NCI-H510A treated with DMSO at 0.1 percent for 48 hours (cell line): Measurements from ENCODE around the gene TBXAS1.
A peak's percentile ranks its signal among the peaks of the same experiment; 100 is the strongest.

ENCODE experiments used
- DNase-seq: peaks from one replicate; lab custom pipeline; 2025; lab: John Stamatoyannopoulos, UW

TBXAS1 gene

DNA sequence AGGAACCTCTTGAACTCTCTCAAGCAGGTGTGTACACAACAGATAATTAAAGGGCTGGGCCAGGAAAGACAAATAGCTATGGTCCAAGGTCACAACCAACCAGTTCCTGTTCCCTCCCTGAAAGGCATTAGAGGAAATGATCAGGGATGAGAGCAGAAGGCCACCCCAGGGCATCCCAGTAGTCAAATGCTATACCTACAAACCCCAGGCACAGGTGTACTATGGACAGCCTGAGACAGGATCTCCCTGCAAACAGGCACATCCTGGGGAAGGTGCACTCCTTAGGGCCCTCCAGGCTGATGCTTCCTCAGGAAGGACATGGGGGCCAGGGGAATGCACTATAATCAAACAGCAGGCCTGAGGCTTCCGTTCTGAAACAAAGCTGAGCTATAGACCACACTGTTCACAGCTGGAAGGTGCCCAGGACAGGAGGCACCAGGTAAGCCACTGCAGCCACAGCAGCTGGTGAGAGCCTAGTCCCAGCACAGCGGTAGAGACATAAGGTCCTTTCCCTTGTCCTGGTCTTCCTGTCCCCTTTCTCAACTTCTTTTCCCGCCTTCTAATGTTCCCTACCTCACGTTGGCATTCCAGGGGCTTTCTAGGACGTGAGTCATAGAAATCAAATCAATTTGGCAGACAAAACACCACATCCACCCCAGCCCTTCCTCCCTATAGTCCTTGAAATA lies 220.4 kb downstream of the TBXAS1 start:
- DNase-seq, result peak; percentile 32

DNA sequence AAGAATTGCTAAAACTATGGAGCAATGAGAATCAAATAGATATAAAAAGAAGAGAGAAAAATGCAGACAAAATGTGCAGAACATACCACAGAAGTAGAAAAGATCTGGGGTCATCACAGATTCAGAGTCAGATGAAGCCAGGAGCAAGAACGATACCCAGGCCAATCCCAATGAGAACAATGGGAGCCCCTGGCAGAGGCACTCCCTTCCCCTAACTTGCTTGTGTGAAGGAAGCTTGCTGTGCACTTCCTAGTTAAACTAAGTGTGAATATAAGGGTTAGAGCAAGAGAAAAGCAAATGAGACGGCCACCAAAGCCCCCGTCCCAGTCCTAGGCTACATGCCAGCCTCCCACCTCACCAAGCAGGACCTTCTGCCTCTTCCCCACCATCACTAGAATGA lies 221.0 kb downstream of the TBXAS1 start:
- no peak for DNase-seq

DNA sequence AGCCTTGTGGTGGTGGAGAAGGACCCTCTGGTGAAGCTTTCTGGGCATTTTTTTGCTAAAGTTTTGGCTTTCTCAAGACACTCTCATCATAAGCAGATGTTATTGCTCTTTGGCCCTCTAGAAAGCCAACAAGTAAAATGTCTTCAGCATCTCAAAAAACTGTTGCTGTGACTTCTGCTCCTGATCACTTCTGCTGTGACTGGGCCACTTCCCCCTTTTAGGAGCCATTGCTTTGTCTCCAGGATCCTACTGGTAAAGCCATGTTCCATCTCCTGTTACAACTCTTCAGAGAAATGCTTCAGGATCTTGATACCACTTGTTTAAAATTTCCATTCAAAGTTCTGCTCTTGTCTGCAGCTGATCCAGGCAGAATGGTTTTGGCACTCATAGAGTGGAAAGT lies 222.8 kb downstream of the TBXAS1 start:
- no peak for DNase-seq

DNA sequence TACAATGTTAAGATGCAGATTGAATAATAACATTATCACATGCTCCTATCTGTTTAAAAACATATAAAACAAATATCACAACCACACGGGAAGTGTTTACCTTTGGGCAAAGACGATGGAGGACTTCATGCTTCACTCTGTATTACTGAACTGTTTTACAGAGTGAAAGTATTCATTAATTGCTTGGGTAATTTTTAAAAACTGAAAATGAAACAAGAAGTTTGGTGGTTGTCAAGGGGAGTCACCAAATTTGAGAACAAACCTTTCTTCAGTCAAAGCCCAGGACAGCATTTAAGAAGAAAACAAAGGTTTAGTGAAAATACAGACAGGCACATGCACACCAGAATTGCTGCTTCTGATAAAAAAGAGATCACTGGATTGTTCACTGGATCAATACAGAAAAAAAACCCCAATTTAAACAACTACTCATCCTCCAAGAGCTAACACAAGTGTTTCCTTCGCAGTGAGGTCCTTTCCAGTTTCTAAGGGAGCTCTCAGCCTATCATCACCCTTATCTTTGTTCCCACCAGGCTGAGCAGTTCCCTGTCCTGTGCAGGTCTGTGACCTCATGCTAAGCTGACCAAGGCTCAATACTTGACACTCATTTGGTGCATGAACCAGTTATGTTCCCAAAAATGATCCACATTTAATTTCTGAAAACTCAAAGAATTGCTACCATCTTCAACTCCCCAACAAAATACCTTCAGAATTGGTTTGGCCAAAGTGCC lies 224.9 kb downstream of the TBXAS1 start:
- no peak for DNase-seq

DNA sequence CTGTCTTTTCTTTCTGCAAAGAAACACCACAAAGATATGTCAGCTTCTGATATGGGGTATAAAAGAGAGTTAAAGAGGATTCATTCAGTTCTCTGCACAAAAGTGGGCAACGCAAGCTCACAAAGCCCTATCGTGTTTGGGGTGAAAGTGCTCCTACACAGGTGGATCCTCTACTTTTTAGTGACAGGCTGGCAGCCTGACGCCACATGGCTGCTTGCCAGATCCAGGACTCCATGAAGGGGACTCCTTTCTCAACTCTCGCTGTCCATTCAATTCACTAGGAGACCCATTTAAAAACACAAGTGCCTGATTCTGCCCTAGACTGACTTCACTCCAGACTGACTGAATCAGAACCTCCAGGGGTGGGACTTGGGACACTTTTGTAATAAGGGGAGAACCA lies 225.7 kb downstream of the TBXAS1 start:
- DNase-seq, result no peak

DNA sequence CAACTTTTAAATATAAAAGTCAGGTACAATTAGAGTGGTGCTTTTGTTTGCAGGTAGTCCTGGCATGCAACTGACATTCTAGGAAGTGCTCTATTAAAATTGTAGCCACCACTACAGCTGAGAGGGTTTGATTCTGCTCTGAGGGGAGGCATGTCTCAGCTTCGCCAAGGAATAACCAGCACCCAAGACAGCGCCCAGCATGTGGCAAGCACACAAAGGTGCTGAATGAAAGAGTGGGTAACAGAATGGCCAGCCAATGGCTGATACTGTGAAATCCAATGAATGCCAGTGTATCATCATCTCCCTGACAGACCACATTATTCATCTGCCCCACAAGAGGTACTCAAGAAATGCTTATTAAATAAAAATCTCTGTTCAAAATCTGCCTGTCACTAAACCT lies 226.8 kb downstream of the TBXAS1 start:
- no peak for DNase-seq

DNA sequence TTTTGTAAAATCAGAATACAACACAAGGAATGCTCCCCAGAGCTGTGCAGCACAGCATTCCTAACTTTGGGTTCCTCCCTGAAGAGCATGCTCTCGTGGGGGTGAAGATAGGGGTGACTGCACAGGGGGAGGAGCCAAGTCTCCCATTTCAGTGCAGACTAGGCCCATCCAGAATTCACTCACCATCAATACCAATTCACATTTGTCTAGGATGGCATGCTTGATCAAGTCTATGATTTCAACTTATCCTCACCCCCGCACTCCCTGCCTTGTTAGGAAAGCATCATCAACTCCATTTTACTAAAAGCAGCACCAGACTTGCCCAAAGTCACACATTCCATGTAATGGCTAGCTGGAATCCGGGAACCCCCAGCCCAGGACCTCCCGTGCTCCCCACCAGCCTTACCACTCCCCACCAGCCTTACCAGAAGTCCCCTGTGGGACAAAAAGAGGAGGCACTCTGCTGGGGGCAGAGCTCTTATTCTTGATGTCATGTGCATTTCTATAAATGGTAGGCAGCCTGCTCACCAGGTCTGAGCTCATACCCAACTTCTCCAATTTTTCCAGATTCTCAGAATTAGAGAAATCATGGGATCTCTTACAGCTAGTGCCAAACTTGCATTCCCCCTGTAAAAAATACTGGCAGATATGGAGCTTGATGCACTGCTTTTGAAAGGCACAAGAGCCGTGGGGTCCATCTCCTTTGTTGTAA lies 227.5 kb downstream of the TBXAS1 start:
- DNase-seq, result no peak

DNA sequence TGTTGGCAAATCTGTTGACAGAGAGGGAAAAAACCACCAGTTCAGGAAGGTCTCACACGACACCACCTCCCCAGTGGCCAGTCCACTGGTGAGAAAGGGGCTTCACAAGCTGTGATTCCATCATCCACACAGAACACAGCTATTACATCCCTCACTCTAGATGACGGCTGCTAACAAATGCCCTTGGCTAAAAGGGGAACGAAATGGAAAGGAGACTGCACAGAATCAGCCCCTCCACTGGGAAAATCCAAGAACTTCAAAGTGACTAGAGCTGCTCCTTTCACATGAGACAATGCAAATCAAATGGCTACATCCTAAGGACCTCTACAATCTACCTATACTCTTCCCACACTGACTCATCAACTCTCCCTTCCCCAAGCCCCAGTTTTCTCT lies 228.1 kb downstream of the TBXAS1 start:
- no peak for DNase-seq

DNA sequence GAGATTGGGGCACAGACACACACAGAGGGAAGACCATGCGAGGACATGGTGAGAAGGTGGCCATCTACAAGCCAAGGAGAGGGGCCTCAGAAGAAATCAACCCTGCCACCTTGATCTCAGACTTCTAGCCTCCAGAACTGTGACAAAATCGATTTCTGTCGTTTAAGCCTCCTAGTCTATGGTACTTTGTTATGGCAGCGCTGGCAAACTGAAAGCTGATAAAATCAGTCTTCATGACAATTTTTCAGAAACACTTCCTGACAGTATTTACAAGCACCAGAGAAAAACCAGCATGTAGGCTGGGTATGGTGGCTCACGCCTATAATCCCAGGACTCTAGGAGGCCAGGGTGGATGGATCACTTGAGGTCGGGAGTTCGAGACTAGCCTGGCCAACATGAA lies 229.5 kb downstream of the TBXAS1 start:
- DNase-seq, result no peak

DNA sequence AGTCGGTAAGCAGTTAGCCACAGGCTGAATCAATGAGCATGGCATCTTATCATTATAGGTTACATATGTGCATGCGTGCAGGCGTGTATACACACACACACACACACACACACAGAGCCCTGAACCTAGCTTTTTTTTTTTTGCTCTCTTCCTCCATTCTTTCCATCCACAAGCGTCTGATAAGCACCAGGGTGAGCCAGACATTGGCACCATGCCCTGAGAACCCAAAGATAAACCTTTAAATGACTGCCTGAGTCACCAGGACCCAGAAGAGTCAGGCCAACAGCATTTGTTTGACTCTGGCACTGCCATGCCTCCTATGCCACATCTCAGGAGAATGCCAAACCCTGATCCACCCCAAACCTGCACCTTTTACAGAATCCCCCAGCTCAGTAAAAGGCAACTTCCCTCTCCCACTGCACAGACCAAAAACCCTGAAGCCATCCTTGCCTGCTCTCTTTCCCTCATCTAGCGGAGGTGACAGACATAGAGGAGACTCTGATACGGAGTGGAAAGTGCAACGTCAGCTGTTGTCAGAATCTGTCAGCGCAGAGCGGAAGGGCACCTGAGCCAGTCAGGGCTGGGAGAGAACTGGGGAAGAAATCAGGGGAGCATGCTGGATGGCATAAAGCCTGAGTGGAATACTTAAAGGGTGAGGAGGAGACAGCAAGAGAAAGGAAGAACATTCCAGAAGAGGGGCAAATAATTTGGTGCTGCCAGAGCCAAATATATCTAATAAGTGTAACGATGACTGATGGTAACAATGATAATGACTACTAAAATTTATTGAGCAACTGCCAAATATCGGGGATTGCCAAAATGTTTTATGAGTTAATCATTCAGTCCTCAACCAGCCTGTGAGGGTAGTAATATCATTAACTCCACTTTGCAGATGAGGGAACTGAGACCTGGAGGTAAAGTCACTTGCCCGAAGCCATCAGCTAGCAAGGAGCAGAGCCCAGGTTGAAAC lies 230.5 kb downstream of the TBXAS1 start:
- DNase-seq, result no peak

DNA sequence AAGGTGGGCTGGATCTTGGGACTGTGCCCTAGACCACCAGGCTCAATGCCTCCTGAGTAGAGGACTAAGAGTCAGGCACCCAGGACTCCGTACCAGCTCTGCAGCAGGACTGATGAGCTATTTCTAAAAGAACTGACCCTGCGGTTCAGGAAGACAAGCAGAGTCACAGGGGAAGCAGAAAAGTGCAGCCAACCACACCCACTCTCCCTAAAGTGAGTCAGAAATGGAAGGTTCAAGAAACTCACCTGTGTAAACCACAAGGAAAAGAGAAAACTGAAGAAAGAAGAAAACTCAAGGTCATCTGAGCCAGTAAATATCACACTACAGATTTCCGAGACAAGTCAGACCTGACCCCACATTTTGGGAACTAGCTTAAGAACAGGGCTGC lies 231.2 kb downstream of the TBXAS1 start:
- no peak for DNase-seq

DNA sequence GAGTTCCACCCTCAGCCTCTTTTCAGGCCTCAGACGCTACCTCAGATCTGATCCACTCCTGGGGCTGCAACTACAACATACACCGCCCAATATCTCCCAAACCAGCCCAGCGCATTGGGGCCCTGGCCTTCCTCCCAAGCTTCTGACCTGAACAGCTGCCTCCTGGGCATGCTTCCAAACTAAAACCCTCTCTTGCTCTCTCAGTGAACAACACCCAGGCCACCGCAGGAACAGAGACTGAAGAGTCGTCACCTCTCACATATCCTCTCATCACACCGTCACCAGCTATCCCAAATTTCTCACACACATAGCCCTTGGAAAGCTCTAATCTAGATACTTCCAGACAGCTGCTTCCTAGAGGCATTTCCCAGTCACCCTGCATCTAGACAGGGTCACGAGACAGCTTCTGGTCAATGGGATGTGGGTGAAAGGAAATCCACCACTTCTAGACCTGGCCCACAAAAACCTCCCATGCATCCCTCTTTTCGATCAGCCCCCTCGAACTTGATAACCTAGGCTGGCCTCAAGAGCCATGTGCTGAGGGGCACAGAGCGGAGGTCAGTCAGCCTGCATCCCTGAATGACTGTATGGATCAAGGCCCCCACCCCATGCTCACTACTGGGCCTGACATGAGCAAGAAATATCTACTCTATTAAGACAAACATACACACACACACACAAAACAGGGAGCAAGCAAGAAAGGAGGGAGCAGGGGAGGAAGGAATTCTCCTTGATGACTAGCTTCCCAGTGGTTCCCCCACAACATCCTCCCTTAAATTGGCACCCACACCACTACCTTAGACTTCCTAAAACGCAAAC lies 231.9 kb downstream of the TBXAS1 start:
- peak; percentile 19 for DNase-seq

DNA sequence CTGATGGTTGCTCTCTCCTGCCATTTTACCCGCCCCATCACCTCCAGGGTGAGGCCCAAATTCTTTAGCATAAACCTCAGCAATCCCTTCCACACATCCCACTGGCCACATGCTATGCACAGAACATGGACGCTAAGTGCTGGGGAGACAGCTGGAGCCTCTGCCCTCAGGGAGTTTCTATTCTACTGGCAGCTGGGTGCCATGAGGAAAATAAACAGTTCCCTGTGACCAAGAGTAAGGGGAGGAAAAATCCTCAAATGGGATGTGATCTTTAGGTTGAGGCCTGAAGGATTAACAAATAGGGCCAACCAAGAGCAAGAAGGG lies 232.5 kb downstream of the TBXAS1 start:
- no peak for DNase-seq

DNA sequence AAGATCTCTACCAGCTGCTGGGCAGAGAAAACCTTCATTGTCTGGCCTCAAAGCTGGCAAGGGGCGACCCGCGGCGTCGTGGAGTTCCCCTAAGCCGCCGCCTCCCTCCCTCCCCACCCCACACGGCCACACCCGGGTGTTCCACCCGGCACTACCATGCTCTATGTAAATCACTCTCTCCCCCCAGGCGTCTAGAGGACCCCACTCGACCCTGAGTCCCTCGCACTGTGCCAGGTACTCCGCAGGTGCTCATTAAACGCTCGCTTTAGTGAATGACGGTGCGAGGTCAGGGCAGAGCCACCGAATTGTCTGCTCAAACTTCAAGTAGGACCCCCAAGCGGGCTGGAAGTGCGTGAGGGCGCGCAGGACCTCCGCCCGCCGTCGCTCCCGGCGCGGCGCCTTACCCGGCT lies 233.1 kb downstream of the TBXAS1 start:
- no peak for DNase-seq

DNA sequence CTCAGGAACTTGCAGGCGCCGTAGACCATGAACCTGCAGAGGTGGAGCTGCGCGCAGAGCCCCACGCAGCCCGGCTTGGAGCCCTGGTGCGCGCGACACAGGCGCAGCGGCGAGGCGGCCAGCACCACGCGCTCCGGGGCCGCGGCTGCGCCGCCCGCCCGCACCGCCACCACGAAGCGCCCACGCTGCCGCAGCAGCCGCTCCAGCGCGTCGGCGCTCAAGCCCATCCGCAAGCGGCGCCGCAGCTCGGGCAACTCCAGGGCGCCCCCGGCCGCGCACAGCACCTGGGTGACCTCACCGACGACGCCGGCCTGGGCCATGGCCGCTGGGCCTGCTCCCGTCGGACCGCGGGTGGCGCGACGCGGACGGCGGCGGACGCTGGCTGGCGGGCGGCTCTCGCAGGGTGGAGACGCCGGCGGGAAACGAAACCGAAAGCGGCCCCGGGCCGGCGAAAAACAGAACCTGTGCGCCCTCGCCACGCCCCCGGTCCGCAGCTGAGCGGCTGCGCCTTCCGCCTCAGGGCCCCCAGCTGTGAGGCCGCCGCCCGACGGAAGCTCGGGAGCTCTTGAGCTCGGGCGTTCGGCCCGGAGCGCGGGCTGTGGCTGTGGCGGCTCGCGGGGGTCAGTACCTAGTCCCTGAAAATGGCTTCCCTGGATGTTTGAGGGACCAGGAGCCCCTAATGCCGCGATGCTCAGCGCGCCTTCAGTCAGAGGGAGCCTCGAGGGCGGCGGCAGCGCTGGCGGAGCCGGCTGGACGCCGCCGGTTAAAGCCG lies 233.7 kb downstream of the TBXAS1 start, which contains the start of gene PARP12:
Gene PARP12, minus strand, starts transcription at position 424 of the 772 bp plus-strand sequence. Its CDS starts 104 bp downstream, at position 320.
- DNase-seq, result peak; percentile 65

DNA sequence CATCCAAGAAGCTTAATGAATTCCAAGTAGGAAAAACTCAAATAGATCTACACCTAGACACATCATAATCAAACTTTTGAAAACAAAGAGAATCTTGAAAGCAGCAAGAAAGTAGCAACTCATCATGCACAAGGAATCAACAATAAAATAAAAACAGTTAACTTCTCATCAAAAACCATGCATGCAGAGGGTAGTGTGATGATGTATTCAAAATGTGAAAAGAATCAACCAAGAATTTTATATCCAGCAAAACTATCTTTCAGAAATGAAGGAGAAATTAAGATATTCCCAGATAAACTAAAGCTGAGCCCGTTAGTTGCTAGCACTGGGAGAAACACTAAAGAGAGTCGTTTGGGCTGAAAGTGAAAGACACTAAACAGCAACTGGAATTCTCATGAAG lies 238.0 kb downstream of the TBXAS1 start:
- DNase-seq, result no peak

DNA sequence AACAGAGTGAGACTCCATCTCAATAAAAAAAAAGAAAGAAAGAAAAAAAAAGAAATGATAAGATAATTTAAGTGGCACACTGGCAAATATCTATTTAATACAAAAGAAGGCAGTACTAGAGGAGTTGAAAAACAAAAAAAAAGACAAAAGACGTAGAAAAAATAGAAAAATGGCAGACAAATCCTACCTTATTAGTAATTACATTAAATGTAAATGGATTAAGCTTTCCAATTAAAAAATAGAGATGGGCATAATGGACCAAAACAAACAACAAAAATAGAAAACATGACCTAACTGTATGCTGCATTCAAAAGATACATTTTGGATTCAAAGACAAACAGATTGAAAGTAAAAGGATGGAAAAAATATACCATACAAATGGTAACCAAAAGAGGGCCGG lies 239.0 kb downstream of the TBXAS1 start:
- no peak for DNase-seq

DNA sequence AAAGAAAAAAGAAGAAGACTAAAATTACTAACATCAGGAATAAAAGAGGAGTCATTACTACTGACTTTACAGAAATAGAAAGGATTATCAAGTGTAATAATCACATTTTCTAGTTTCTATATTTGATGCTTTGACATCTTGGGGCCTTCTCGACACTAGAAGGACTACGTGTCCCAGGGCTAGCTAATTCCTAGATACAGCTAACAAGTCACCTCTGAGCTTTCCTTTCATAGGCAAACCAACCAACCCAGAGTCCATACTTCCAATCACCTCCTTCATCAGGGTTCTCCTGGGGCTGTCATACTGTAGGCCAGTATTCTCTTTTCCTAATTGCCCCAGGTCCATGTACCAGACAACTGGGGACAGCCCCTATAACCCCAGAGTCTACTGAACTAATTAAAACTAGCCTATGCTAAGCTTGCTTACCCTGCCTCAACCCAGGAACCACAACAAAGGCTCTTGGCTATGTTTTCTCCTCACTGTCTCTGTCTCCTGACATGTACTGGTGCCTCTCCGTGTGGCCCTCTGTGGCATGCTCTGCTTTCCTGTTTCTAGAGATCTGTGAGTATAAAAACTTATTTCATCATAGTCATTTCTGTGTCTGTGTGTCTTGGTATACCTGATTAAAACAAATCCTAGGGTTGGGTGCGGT lies 240.4 kb downstream of the TBXAS1 start:
- no peak for DNase-seq
